DMS153 treated with DMSO at 0.1 percent for 48 hours (cell line): ENCODE data around the gene NCAN.

ENCODE experiments used
- DNase-seq: peaks from one replicate; lab custom pipeline; 2025; ENCODE audit not compliant: unreplicated experiment; lab: John Stamatoyannopoulos, UW

The NCAN gene

GRCh38 chr19:19279062-19279612, 67.4 kb downstream of the NCAN start:
- no peak for DNase-seq

GRCh38 chr19:19279853-19280252, 68.1 kb downstream of the NCAN start:
- DNase-seq = no peak

- no peak for DNase-seq
Measured at GRCh38 chr19:19280561-19280960, 68.8 kb downstream of the NCAN start.

- no peak for DNase-seq
Measured at GRCh38 chr19:19285686-19286085, 73.9 kb downstream of the NCAN start.

GRCh38 chr19:19292607-19293006, 80.8 kb downstream of the NCAN start:
- no peak for DNase-seq

GRCh38 chr19:19294914-19295313, 83.2 kb downstream of the NCAN start:
- no peak for DNase-seq

- no peak for DNase-seq
Measured at GRCh38 chr19:19296953-19297689, 85.4 kb downstream of the NCAN start.

- no peak for DNase-seq
Measured at GRCh38 chr19:19297759-19298158, 86.0 kb downstream of the NCAN start.

GRCh38 chr19:19300613-19301012, 88.9 kb downstream of the NCAN start:
- DNase-seq = no peak
